OCI-LY1 (cell line): Measurements from ENCODE around the gene ASTN1.

Experiments used
- EZH2 ChIP-seq: fragments of 200-600 bp; sonication (generic), shearing (Covaris generic); IDR thresholded peaks from 2 replicates; pipeline ENCODE4 v1.8.0; 2017; ENCODE audit warnings: borderline replicate concordance, mixed run types, mild to moderate bottlenecking, antibody characterized with exemption, low read length, moderate library complexity, mixed read lengths
- TF ChIP-seq, protein P1 (sequence below): fragments of 200-600 bp; sonication (generic), shearing (Covaris generic); IDR thresholded peaks from 2 replicates; pipeline ENCODE4 v1.5.1; 2017; ENCODE audit warnings: mild to moderate bottlenecking, antibody characterized with exemption, low read length, moderate library complexity, mixed read lengths

DNA sequence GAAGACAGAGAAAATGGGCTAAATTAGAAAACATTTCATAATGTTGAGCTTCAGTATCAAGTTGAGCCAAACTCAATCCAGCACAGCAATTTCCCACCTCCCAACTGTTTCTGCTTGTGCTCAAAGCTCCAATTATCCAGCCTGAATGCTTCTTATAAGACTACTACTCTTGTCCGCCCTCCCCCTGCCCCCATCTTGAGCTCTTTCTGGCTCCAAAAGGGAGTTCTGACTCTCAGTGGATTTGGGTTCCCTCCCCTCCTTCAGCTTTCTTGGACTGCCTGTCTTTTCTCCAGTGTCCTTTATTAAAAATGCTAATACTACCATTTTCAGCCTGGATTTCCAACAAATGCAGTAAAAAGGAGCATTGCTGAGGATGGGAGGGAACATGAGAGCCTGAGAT, 174.8 kb downstream of the ASTN1 start:
- no peak for TF ChIP-seq EZH2
- TF ChIP-seq, protein P1, sequence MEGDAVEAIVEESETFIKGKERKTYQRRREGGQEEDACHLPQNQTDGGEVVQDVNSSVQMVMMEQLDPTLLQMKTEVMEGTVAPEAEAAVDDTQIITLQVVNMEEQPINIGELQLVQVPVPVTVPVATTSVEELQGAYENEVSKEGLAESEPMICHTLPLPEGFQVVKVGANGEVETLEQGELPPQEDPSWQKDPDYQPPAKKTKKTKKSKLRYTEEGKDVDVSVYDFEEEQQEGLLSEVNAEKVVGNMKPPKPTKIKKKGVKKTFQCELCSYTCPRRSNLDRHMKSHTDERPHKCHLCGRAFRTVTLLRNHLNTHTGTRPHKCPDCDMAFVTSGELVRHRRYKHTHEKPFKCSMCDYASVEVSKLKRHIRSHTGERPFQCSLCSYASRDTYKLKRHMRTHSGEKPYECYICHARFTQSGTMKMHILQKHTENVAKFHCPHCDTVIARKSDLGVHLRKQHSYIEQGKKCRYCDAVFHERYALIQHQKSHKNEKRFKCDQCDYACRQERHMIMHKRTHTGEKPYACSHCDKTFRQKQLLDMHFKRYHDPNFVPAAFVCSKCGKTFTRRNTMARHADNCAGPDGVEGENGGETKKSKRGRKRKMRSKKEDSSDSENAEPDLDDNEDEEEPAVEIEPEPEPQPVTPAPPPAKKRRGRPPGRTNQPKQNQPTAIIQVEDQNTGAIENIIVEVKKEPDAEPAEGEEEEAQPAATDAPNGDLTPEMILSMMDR = no peak
